Epithelial cell of prostate (primary cell): ENCODE data around the gene STARD8.

Source experiments
- DNase-seq: peaks from one replicate; pipeline ENCODE4 v3.0.0-alpha.2; 2011; ENCODE audit warnings: low read depth, low spot score
- H3K27ac ChIP-seq: fragments of 450-650 bp; 2 replicates; pipeline ENCODE4 v1.5.1; 2017; ENCODE audit warnings: mild to moderate bottlenecking

STARD8 gene

DNA sequence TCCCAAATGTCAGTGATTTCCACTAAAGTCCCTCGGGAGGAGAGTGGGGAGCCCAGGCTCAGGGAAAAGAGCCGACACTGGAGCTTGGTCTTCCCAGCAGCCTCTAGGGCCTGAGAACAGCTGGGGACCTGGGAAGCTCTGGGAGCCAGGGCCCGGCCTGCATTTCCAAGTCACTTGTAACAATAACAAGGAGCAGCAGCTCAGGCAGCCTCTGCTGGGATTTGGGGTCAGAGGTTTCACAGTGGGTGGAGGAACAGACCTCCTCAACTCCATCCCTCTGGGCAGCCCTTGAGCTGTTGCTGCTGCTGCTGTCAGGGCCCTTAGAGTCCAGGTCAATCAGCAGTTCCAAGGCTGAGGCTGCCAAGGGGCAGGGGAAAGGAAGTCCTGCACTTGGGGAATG is 11.1 kb downstream of the STARD8 start:
- no peak for DNase-seq
- no peak overlapping the region for H3K27ac ChIP-seq

DNA sequence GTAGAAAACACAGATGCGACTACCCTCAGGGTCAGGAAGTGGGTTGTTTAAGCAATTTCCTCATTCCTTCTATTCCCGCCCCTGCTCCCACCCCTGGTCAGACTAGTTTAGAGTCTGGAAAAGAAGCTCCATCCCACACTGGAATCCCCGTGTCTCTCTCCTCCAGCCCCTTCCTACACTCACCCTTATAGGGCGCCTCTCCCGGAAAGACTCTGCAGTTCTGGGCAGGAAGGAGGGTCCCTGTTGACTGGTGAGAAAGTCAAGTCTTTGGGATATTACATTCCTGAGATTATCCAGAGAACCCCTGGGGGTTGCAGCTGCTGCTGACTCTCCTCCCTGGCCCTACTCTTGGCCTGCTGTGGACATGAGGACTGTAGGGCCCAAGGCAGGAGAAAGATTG is 11.9 kb downstream of the STARD8 start:
- no peak for DNase-seq

DNA sequence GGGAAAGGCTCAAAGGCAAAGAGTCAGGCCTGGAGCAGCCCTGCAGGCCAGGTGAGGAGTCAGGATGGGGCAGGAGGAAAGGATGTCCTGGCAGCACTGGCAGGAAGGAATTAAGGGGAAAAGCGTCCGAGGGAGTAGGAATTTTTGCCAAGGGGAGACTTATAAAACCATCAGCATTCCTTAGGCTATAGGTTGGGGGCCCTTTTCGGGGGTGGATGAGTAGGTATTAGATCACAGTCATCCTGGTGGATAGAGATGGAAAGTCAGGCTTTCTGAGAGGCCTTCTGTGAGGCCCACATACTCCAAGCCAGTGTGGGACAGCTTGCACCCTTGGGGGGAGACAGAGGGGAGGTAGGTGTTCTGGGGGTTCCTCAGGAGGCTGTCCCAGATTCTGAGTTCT is 12.3 kb downstream of the STARD8 start:
- H3K27ac ChIP-seq, result no peak overlapping the region
- no peak for DNase-seq

More for the DNA sequence above, 11.9 kb downstream of the STARD8 start:
- H3K27ac ChIP-seq, result no peak overlapping the region

DNA sequence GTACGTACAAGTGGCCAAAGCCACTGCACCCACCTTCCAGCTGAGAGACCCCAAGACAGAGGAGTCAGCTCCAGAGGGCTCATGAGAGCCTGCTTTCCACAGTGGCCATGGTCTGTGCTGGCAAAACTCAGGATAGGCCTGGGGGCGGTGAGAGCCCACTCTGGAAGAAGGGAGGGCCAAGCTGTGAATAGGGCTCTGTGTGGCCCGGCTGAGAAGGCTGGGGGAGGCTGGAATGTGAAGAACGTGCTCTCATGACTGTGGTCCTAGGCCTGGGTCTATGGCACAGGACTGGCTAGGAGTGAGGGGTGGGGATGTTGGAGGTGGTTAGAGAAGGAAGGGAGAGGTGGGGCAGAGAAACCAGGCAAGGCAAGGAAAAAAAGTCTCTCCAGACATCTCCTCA is 13.3 kb downstream of the STARD8 start:
- DNase-seq, result no peak
- no peak overlapping the region for H3K27ac ChIP-seq

DNA sequence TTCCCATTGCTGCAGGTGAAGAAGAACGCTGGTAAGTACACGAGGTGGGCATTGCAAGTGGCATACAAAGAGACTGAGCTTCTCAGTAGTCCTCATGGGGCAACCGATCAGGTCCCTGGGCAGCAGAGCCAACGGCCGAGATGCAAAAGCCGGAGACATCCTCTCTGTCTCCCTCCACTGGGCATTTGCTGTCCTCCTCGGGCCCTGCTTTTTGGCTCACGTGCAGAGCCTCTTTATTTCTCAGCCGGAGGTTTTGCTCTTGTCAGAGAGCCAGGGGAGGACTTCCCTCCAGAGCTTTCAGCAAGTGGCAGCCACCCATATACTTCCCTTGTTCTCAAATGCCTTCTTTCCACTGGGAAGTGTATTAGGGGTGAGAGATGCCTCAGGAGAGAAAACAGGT is 18.0 kb downstream of the STARD8 start:
- H3K27ac ChIP-seq, result no peak overlapping the region
- no peak for DNase-seq

DNA sequence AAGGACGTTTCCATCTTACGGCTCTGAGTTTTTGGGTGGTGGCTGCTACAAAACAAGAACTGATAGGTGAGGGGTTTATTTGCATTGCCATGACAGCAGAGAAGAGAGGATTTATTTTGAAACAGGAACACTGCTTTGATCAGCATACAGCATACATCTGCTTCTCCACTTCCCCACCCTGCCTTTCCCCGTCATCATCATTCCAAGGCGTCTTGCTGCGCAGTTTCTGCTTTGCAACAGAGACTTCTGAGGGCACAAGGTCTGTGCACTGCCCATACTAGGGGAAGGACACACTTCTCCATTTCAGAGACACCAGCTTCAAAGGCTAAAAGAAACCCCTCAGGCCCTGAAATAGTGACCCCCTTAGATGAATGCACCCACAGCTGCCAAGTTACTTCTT is 19.1 kb downstream of the STARD8 start:
- no peak for DNase-seq
- H3K27ac ChIP-seq, result no peak overlapping the region

DNA sequence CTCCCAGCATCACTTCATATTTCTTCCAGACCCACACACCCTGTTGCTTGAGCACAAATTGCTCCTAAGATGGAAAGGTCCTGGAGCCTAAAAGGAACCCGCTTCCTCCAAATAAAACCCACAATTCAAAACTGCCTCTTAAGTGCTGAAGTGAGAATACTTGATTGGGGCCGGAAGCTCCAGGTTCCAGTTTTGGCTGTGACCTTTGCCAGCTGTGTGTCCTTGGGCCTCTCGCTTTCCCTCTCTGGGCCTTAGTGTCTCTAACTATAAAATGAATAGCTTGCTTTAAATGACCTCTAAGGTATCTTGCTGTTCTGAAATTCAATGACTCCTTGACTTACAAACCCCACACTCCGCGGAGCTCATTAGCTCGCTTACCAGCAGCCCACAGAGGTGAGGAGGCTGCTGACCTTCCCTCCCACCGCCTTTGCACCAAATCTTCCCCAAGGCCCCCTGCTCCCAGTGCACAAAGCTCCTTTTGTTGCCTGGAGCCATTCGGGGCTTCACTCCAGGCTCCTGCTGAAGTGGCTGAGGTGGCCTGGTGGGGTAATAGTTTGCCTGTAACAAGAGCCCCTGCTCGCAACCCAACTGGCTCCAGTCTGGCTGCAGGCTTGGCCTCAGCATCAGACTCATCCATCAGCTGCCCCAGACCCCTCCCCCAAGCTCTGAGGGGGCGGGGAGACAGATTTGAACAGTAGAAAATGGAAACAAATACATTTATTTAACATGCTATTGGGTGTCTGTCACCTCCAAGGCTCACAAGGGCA is 21.8 kb downstream of the STARD8 start:
- no peak overlapping the region for H3K27ac ChIP-seq
- no peak for DNase-seq

DNA sequence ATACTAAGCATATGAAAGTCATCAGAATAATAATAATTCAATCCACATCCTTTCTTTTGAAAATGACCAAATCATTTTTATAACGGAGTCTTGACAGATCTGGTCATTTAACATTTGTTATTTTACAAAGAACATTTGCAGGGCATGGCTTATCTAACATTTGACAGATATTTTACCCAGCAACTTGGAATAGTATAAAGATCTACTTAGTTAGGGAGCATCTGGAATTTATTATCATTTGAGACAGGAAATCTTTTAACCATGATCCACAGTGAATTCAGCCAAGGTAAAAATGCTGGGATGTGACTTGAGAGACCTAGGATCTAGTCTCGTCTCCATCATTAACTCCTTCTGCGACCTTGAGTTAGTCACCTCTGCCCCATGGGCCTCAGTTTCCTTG is 22.4 kb downstream of the STARD8 start:
- no peak for DNase-seq
- H3K27ac ChIP-seq, result no peak overlapping the region

DNA sequence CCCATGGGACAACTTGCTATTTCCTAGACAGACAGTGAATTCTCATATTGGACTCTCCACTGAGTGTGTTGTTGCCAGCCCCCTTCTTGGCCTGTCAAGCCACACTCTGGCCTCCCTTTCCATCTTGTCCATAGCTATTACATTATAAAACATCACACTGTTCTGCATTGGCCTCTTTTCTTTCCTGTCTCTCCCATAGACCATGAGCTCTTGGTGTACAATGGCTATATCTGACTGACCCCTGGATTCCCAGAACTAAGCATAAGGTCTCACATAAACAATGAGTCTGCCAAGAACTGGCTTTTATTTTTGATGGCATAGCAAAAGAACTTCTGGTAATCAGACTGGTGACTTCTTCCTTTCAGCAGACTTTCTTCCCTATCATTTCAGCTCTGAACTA is 23.8 kb downstream of the STARD8 start:
- no peak for DNase-seq

DNA sequence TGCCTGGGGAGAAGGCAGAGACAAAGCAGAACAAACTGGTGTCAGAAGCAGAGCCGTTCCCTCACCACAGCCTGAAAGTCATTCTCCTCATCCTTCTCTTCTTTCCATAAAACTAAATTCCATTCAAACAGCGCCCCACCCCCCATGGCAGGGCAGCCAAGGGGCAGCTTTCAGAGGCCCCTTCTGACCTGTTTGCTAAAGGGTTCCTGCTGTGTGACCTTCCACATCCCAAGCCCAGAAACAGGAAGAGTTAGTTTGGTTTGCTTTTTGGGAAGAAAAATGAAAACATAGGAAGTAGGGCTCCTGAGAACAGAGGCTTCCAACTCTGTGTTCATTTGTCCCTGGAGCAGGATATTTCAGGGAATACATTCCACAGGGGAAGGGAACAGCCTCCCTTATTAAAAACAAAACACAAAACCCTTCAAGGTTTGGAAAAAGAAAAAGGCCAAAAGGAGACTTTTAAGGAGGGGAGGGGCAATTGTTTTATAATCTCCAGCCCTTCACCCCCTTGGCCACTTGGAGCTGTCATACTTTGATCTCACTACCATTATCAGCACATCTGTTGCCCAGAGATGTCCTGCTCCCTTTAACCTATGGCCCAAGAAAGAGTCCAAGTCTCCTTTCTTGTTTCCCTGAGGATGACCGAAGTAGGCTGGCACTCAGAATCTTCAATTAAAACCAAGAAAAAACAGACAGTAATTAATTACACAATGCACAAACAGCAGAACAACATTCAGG is 25.3 kb downstream of the STARD8 start:
- H3K27ac ChIP-seq, result no peak overlapping the region

More for the DNA sequence above, 23.8 kb downstream of the STARD8 start:
- no peak overlapping the region for H3K27ac ChIP-seq

DNA sequence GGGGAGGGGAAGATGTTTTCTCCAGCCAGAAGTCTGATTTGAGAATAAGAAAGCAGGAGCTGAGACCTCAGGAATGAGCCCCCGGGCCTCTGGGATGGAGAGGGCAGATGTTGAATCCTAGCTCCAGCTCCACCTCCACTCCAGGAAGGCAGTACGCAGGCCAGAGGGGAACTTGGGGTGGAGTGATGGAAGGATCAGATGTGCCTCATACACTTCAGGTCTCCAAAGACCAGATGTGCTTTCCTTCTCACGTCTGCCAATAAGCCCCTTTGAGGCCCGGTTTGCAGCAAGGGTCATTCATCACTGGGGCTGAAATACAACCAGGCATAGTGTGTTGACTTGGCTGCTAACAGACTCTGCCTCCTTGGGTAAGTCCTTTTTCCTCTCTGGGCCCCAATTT is 28.1 kb downstream of the STARD8 start:
- no peak overlapping the region for H3K27ac ChIP-seq
- no peak for DNase-seq

More for the DNA sequence above, 25.3 kb downstream of the STARD8 start:
- no peak for DNase-seq

DNA sequence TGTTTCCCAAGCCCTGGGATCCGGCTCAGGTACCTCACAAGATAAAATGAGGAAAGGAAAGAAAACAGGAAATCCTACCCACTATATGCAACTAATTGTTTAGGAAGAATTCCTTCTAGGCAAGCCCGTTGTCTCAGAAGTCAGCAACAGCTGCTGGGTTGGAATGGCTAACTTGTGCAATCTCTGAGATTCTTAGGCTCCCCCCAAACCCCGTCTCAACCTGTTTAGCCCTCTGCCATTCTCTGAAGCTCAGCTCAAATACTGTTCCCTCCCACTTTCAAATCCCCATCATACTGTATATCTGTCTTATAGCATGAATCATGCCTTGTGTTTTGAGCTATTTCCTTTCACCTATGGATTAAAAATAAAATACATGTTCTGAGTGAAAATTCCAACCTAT is 28.9 kb downstream of the STARD8 start:
- no peak for DNase-seq
- no peak overlapping the region for H3K27ac ChIP-seq

DNA sequence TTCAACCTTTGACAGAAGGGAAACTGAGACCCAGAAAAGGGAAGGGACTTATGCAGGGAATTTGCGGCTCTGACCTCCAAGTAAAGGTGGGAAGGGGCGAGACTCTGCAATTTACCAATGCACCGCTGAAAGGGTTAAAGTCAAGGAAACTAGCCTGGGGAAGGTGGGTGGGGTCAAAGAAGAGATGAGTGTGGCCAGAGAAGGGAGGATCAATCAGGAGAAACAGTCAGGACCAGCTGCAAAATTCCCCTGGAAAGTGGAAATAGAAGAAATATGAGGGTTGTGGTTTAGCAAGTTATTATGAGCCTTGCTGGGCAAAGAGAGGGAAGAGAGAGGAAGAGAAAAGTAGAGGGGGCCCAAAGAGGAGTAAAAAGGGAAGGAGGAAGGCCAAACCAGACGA is 30.5 kb downstream of the STARD8 start:
- H3K27ac ChIP-seq, result no peak overlapping the region

DNA sequence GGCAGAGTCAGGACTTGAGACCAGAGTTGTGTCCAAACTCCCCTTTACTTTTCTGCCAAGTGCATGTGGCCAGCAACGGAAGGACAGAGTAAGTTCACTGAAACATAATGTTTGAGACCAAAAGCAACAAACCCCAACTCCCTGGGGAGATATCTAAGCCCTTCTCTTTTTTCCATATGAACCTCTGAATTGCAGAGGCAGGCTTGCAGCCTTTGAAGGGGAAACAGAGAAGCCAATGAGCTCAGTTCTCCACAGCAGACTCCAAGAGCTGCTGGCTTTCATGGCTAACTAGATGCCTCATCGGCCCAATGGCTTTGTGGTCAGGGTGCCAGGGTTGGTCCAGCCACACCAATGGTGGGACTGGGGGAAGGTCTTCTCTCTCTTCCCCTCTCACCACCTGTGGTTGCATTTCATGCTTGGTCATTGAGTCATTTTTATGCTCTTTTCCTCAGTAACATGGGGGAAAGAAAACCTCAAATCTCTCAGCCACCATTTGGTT is 34.0 kb downstream of the STARD8 start:
- no peak overlapping the region for H3K27ac ChIP-seq
- DNase-seq, result no peak

More for the DNA sequence above, 30.5 kb downstream of the STARD8 start:
- DNase-seq, result no peak

DNA sequence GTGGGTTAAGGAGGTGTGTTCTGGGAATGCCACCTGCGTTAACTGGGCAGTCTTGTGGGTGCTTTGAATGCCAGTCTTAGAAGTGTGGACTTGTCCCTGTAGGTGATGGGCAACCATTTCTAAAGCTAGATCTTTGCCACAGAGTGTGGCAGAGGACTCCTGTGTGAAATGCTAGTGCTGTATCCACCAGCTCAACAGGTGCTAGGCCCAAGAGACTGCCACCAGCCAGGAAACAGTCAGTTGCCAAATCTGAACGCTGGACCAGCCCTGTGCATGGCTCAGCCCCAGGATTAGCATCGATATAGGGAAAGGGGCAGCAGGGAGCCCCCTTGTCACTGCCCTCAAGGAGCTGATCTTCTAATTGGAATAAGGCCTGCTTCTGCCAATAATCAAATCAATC is 35.3 kb downstream of the STARD8 start:
- no peak overlapping the region for H3K27ac ChIP-seq
- no peak for DNase-seq

DNA sequence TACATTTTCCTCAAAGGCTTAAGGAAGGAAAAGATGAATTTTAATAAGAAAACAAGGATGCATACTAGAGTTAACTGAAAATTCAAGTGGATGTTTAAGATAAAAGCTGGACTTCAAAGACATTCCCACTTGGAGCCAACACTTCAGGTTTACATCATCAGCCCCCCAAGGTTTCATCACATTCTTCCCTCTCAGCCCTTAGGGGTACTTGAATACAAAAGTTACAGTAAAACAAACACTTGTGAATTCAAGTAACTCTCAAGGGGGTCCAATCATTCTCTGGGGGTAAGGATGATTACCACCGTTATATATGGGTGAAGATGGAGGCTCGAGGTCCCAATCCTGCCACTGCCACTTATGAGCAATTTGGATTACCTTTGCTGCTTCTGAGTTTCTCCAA is 36.1 kb downstream of the STARD8 start:
- DNase-seq, result no peak
- H3K27ac ChIP-seq, result no peak overlapping the region

DNA sequence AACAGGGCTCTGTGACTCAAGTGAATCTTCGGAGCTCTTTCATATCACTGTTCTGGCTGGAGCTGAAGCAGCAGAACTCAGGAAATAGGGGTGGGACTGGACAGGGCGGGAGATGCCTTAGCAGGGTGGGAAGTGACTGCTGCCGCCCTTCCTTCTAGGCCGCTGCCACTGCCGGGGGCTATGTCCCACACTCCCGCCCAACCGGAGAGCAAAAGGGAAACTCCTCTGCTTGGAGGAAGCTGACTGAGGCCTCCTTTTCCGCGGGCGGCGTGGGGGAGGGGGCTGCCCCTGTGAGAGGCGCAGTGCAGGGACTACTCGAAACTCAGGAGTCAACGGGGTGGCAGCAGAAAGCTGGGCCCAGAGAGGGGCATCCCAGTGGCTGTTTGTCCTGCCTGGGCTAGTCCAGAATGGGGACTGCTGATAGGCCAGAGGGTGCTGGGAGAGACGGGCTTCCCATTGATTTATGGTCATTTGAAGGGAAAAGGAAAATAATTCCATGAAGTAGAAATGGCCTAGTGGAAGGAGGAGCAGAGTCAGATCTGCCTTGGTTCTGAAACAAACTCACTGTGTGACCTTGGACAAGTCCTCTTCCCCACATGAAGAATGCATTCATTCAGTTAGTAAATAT is 36.9 kb downstream of the STARD8 start:
- DNase-seq, result no peak
- H3K27ac ChIP-seq, result no peak overlapping the region

DNA sequence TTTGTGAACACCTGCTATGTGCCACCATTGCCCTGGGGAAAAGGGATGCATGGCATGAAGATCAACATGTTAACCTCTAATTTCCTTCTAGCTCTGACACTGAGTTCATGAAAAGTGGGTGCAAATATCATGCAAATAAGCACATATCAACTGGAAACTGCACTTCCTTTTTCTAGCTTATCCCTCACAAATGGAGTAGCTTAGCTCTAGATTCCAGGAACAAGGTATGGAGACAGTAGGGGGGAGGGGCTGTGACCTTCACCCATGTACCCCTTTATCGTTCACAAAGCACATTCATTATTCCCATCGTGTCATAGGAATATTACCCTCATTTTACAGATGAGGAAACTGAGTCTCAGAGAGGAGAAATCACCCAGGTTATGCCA is 37.4 kb downstream of the STARD8 start:
- DNase-seq, result no peak
- no peak overlapping the region for H3K27ac ChIP-seq

DNA sequence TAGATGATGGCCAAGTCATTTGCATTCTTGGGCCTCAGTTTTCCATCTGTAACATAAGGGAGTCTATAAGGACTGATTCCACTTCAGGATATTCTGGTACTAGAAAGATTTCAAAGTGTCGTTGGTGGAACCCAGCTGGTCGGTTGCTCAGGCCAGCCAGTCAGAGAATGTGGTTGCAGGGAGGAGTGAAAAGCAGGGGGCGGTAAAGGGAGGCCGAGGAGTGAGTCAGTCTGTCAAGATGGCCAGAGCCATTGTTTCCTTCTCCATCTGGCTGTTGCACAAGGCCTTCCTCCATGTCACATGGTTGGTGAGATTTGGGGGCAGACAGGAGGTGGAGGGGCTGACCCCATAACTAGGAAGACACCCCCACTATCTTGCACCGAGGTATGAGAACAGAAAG is 38.2 kb downstream of the STARD8 start:
- H3K27ac ChIP-seq, result no peak overlapping the region
- DNase-seq, result no peak

DNA sequence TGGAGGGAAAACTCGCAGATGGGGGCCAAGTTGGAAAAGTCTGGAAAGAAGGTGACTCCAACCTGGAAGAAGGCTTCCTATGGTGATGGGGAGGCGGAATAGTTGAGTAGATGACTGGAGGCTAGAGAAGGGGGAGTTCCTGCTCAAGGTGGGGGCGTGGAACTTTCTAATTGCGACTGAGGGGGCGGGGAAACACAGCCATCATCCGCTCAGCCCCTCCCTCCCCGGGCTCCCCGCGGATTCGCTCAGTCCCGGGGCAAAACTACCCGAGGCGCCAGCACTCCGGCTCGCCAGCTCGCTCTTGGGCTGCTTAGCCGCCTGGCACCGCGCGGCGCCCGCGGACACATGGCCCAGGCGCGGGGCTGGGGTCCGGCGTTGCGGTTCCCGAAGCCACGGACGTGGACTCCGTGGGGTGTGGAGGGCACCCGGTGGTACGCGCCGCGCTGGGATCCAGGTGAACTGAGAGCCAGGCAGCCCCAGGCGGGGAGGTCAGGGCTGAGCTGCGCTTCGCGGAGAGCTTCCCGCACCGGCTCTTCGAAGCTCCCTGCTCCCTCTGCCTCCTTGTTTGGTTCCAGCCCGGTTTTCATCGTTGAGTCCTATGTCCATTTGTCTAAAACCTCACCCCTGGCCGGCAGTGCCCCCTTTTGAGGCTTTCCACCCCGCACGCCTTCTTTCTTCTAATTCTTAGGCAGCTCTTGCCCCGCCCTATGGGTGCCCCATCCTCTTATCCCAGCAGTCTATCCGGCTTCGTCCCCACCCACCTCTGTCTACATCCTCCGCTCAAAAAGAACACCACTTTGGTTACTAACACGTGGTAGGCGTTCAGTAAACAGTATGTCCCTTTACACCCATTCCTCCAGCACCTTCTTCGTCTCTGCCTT is 38.9 kb downstream of the STARD8 start:
- DNase-seq, result no peak
- H3K27ac ChIP-seq, result no peak overlapping the region
